ENCODE results near the gene BBS1.

BBS1 gene

GRCh38 chr11:66529655-66530054 is 19.2 kb downstream of the BBS1 start:
- TF ChIP-seq CREB1 (IDR thresholded peaks at IDR 0.05; ENCODE audit: low read depth) (no peak), FOXM1 (IDR thresholded peaks at IDR 0.05; ENCODE audit: borderline replicate concordance, low read depth) (no peak), YY1 (IDR thresholded peaks at IDR 0.05; ENCODE audit: low read depth) (no peak), TCF12 (IDR thresholded peaks at IDR 0.05; ENCODE audit: low read depth) (no peak), ZBTB7A (IDR thresholded peaks at IDR 0.05; ENCODE audit: low read depth) (no peak), TEAD4 (IDR thresholded peaks at IDR 0.05) (no peak), NFIC (IDR thresholded peaks at IDR 0.05) (no peak), TAF1 (IDR thresholded peaks at IDR 0.05; ENCODE audit: low read depth) (no peak), REST (IDR thresholded peaks at IDR 0.05; ENCODE audit: low read depth) (no peak), CEBPB (IDR thresholded peaks at IDR 0.05) (no peak), EGR1 (IDR thresholded peaks at IDR 0.05) (no peak), RAD21 (IDR thresholded peaks at IDR 0.05; ENCODE audit: low read depth) (no peak), EP300 (IDR thresholded peaks at IDR 0.05; ENCODE audit: borderline replicate concordance) (no peak)
- TF ChIP-seq, protein P1, sequence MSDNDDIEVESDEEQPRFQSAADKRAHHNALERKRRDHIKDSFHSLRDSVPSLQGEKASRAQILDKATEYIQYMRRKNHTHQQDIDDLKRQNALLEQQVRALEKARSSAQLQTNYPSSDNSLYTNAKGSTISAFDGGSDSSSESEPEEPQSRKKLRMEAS (IDR thresholded peaks at IDR 0.05): no peak
- TF ChIP-seq, protein P2, sequence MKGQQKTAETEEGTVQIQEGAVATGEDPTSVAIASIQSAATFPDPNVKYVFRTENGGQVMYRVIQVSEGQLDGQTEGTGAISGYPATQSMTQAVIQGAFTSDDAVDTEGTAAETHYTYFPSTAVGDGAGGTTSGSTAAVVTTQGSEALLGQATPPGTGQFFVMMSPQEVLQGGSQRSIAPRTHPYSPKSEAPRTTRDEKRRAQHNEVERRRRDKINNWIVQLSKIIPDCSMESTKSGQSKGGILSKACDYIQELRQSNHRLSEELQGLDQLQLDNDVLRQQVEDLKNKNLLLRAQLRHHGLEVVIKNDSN (IDR thresholded peaks at IDR 0.05): no peak

DNA sequence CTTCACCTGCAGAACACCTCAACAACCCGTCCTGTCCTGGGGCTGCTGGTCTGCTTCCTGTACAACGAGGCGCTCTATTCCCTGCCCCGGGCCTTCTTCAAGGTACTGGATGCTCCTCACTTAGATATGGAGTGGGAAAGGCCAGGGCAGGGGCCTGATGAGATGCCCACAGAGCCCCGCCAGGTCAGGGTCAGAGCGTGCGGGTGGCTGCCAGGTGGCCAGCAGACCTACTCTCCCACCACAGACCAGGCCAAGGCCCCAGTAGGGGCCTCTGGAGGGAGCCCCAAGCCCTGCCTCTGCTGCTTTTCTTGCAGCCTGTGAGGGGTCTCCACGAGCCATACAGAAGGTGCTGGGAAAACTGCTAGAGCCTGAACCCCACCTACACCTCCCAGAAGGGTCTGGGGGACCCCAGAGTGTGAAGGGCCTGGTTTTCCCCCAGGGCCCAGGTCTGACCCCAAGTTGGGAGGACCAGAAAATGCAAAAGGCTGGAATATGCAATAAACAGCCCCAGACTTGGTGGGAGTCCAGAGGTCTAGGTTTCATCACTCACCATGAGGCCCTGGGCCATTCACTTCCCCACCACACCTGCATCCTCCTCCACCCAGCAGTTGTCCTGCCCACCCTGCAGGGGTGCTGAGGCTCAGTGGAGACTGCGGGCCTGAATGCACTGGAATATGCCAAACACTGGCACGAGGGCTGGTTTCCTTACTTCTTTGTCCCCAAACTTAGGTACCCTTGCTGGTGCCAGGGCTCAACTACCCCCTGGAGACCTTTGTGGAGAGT is 20.7 kb downstream of the BBS1 start:
- no peak for TF ChIP-seq CEBPB (IDR thresholded peaks at IDR 0.05)
- TF ChIP-seq, protein P2 (IDR thresholded peaks at IDR 0.05): no peak
- no peak for TF ChIP-seq NFIC (IDR thresholded peaks at IDR 0.05)
- TF ChIP-seq EGR1 (IDR thresholded peaks at IDR 0.05): no peak
- no peak for TF ChIP-seq EP300 (IDR thresholded peaks at IDR 0.05; ENCODE audit: borderline replicate concordance)
- no peak for TF ChIP-seq RAD21 (IDR thresholded peaks at IDR 0.05; ENCODE audit: low read depth)
- no peak for TF ChIP-seq FOXM1 (IDR thresholded peaks at IDR 0.05; ENCODE audit: borderline replicate concordance, low read depth)
- TF ChIP-seq CREB1 (IDR thresholded peaks at IDR 0.05; ENCODE audit: low read depth): no peak

DNA sequence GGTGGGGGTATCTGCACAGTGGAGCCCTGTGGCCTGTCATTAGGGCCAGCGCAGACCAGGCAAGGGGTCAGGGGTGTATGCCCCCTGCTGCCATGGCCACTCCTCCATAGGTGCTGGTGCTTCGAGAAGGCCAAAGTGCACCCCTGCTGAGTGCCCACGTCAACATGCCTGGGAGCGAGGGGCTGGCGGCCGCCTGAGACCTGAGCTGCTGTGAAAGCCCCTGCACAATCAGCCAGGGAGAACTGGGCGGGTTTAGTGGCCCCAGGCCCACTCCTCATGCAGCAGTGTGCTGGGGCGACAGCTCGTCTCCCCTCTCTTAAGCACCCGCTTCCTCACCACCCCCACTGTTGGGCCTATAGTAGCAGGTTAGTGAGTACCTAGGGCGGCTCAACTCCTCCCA is 21.4 kb downstream of the BBS1 start:
- TF ChIP-seq TAF1 (IDR thresholded peaks at IDR 0.05; ENCODE audit: low read depth) (no peak), YY1 (IDR thresholded peaks at IDR 0.05; ENCODE audit: low read depth) (no peak), CREB1 (IDR thresholded peaks at IDR 0.05; ENCODE audit: low read depth) (no peak), ZBTB7A (IDR thresholded peaks at IDR 0.05; ENCODE audit: low read depth) (no peak), FOXM1 (IDR thresholded peaks at IDR 0.05; ENCODE audit: borderline replicate concordance, low read depth) (no peak), NFIC (IDR thresholded peaks at IDR 0.05) (no peak), TEAD4 (IDR thresholded peaks at IDR 0.05) (no peak), EGR1 (IDR thresholded peaks at IDR 0.05) (no peak), RAD21 (IDR thresholded peaks at IDR 0.05; ENCODE audit: low read depth) (no peak), REST (IDR thresholded peaks at IDR 0.05; ENCODE audit: low read depth) (no peak), EP300 (IDR thresholded peaks at IDR 0.05; ENCODE audit: borderline replicate concordance) (no peak), CEBPB (IDR thresholded peaks at IDR 0.05) (no peak), TCF12 (IDR thresholded peaks at IDR 0.05; ENCODE audit: low read depth) (no peak)
- TF ChIP-seq, protein P2 (IDR thresholded peaks at IDR 0.05): no peak
- TF ChIP-seq, protein P1 (IDR thresholded peaks at IDR 0.05): no peak

DNA sequence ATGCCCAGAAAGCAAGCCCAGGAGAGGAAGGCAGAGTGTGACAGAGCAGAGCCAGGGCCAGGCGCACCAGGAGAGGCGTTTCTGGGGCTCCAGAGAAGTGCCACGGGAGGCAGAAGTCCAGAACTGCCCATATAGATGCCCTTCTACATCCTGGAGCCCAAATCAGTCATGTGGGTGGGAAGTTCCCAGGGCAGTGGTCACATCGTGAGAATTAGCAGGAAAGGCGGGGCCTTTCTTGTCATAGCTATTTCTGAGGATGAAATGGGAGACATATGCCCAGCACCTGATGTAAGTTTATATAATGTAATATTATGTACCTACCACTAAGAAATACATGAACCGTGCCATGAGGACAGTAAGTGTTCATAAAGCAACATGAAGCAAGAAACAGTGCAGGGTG is 22.3 kb downstream of the BBS1 start:
- TF ChIP-seq ZBTB7A (IDR thresholded peaks at IDR 0.05; ENCODE audit: low read depth) (no peak), TCF12 (IDR thresholded peaks at IDR 0.05; ENCODE audit: low read depth) (no peak), CREB1 (IDR thresholded peaks at IDR 0.05; ENCODE audit: low read depth) (no peak), NFIC (IDR thresholded peaks at IDR 0.05) (no peak), RAD21 (IDR thresholded peaks at IDR 0.05; ENCODE audit: low read depth) (no peak), REST (IDR thresholded peaks at IDR 0.05; ENCODE audit: low read depth) (no peak), TAF1 (IDR thresholded peaks at IDR 0.05; ENCODE audit: low read depth) (no peak)
- TF ChIP-seq, protein P1 (IDR thresholded peaks at IDR 0.05): no peak

All from Ishikawa (cell line).